ENCODE data around the gene NEK10.

The NEK10 gene

DNA sequence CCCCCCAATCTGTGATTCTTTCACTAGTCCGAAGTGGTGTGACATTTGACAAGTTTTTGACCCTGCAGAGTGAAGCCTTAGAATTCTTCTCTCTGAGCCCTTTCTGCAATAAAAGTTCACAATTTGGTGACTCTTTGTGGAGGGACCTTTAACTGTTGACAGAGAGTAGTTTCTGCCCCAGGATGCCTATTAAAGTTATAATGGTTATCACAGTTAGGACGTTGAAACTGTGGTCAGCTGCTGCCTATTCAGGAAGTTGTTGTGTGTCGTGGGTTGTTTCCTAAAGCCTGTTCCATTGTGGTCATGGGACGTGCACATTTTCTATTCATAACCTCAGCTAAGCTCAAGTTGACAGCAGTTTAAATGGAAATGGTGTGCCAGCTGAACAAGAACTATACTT lies 274.5 kb downstream of the NEK10 start:
- DNase-seq = no peak

DNA sequence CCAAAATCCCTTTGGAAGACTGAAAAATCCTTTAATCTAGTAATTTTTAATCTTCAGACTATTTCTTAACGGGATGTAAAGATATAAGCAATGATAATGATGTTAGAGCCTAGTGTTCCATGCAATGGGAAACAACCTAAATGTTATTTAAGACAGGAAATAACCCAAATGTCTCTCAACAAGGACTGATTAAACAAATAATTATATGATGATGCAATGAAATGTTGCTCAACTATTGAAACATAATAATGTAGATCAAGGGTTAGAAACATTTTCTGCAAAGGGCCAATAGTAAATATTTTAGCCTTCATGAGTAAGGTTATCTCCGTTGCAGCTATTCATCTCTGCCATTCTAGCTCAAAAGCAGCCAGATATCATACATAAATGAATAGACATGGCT lies 275.4 kb downstream of the NEK10 start:
- DNase-seq = no peak

DNA sequence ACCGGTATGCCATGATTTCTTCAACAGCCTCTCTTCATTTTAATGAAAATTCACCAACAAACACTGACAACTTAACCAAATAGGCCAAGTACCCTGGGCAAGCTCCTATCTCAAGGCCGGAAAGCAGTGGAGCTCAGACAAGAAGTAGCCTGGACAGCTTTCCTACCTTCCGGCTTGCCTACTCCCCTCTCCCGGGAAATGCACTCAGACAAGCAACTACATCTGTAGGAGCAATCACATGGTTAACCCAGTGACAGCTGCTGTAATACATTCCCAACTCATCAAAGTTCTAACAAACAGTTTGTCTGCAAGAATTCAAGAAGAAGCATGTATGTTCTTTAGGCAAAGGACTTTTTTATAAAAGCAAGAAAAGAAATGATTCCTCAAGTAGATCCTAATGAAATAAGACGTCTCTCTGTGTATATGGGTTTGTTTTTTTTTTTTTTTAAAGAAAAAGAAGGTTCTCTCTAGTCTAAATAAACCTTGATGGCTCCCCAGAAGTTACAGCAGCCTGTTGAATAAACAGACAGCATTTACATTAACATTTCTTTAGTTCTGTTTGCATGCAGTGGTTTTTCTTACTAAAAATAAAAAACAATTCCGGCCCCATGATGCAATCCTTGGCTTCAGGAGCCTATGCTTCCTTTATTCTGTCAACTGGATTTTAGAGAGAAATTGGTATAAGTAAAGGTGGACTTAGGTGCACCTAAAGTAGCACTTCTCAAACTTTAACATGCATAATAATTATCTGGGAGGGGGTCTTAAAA lies 278.7 kb downstream of the NEK10 start:
- DNase-seq = no peak

DNA sequence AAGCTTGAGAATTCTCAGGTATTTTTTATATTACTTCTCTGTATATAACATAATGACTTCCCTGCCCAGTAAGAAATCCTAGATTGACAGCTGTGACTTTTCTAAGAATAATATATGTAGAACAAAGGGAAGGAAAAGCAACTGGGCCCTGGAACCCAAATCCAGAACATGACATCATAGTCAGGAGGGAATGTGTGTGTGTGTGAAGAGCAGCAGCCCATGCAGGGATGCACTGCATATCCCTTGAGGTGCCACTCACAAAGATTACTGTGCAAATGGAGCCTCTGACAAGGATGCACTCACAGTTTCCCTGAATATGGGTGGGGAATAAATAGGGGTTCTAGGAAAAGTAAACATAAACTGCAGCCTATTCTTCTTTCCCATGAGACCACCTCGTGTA lies 279.5 kb downstream of the NEK10 start:
- DNase-seq = no peak

DNA sequence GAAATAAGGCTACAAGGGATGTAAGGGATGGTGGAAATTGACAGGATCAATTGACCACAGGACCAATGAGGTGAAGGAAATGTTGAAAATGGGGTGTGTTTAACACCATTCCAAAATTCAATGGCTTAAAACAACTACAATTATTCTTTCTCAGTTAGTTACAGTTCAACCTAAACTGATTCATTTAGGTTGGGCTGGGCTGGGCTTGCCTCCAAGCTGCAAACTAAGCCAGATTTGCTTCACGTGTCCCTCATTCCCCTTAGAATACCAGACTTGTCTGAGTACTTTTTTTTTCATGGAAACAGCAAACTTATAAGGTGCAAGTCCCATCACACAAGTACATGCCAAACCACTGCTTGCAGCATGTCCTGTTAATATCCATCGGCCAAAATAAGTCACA lies 280.1 kb downstream of the NEK10 start:
- DNase-seq = no peak

DNA sequence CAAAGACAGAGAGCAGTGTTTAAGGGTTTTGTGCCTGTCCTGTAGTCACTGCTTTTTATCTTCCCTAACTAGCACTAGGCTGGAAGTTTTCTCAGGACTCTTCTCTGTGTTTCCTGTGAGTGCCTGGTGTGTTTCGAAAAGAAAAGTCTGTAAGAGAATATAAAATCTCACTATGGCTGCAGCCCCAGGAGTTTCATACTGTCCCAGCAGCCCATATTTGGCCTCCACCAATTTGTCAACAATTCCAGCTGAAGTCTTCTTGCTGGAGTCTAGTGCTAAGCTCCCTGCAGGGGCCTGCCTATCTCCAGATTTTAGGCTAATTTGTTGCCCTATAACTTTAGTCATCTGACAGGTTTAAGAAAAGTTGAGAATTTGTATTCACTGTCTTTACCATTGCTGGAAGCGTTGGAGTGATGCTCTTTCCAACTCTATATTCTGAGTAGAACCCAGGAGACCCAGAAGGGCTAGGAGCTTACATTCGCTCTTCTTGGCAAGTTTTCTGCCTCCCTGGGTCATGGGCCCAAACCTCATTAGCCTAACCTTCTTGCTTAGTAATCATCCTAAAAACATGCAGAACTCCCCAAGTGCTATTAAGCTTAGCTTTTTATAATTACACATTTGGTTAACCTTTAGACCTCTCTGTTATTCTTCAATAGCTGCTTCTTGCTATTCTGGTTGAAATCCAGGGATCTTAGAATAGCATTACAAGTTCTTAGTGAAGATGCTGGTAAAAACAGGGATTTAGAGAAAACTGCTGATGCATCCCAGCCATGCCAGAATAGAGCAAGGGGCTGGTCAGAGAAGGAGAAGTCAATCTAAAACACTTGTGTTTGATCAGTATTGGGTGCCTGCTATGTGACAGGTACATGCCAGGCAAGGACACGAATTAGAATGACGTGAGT lies 283.1 kb downstream of the NEK10 start:
- DNase-seq = no peak

DNA sequence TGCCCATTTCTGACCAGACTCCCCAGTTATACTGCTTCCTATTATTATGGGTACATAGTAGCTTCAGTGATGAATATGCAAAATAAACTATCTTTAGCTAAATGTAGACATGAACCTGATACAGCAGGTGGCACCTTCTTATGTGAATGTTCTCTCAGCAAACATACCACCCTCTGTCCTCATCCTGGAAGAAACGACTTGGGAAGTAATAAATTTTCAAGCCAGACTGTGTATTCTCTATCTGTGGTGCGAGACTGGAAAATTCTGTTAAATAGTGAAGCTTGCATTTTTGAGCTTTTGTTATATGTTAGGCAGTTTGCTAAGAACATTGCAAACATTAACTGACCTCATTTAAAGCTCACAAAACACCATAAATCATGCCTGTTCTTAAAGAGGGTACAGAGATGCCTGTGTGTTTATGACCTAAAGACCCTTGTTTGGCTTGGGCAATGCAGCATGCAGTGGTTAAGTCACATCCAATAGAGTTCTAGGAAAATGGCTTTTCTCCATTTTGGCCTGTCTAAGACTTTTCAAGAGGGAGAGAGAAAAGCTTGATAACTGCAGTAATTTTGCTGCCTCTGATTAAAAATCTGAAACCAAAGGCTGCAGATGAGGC lies 287.1 kb downstream of the NEK10 start:
- DNase-seq = no peak

DNA sequence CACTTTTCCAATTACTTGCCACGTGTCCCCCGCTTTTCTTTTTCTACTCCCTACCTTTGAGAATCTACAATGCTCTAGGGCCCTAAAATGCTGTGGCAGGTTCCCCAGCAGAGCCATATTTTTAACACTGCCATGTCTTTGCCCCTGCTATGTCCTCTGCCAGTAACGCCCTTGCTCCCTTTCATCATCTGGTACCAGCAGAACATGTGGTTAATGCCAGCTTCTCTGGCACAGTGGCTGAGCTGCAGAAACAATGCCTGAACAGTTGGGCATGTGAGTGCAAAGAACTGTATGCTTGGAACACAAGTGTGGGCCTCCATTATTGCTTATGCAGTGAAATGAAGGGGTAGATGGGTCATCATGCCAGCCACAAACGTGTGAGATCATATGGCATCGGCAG lies 287.6 kb downstream of the NEK10 start:
- no peak for DNase-seq

DNA sequence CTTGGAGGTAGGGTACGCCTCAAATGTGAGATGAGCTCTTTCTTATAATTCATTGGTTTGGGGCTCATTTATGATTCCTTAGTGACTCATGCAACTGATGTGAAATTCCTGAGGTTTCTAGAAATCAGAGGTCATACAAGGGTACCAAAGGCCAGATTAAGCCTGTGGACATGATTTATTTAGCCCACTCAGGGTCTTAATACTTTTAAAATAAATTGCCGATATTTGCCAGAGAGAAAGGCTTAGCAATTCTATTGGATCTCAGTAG lies 289.0 kb downstream of the NEK10 start:
- DNase-seq = no peak

DNA sequence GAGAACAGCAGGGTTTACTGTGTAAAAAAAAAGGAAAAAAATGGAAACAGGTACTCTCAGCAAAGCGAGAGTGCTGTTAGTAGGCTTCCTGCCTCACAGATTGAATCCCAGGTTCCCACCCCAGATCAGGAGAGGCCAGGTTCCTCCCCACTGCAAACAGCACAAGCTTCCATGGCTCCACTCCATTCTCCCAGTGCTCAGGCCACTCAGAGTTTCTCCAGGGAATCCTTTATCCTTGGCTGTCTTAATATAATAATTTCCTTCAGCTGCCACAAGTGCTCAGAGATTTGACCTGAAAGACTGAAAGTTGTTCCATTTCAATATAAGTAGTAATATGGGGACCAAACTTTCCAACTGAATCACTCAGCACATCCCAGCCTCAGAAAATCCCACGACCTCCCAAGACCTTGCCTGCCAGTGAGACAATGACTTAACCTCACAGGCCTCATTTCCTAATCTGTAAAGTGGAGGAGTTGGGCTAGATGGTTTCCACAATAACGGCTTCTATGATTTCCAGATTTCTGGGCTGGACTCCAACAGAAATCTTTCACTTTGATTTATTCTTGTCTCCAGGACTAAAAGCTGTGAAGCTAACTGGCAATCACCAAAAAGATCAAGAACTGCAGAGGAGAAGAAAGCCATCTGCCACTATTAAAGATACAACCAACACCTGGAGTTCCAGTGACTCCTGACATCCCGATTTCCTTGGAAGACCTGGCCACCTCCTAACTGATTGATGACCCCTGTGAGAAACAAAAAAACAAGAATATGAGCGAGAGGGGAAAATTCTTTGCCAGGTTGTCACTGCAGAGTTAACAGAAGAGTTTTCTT lies 289.5 kb downstream of the NEK10 start:
- DNase-seq = no peak

DNA sequence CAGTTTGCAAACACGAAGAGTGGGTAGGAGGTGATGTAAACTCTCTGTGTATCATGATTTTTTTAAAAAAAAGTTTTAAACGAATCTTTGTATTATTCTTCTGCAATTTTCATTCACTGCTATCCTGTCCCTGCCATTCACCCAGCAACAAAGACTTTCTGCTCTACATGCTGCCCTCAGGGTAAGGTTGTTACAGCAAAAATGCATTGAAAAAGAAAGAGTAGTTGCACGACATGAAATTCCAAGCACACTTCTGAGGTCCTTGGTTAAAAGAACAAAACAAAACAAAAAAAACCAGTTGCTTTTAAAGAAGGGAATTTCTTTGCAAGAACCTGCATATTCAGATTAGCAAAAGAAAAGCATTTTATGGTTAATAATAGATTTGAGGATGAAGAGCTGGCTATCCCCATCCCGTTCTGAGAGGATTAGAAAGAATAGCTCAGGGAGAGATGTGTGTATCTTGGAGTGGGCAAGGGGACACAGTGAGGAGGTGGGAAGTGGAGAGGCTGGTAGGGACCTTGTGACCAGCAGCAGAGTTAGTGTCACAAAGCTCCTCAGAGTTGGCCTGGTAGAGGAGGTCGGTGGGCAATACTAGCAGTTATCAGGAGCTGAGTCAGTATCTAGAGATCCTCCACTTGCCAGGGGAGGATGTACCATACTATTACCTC lies 290.8 kb downstream of the NEK10 start:
- DNase-seq = no peak

DNA sequence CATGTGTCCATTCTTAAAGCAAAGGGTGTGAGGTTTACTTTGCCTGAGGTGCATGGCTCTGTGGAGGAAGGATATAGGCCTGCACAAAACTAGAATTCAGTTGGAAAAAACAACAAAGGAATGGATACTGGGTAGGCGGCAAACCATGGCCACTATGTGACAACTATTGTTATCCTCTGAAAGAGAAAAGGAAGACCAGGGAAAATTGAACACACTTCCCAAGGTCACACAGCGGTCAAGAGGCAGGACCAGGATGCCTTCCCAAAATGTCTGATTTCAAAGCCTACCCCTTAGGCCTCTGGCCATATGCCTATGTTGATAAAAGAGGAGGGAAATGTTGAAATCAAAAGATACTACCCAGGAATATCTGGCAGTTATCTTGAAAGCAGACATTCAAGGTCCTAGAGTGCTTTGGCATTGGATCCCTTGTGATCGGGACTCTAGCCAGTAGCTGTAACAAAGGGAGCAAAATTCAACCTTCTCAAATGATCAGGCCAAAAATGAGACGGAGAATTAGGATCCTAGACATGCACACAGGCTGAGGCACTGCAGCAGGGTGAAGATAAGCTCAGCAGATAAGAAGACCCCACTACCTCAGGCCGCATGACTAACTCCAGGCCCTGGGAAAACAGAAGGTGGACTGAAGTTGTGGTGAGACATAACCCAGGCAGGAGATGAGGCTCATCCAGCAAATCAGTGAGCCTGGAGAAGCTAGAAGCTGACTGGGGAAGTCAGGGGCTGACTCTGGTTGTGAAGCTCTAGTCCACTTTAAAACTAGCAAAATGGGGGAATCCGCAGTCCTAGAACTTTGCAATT lies 292.2 kb downstream of the NEK10 start:
- DNase-seq = no peak

DNA sequence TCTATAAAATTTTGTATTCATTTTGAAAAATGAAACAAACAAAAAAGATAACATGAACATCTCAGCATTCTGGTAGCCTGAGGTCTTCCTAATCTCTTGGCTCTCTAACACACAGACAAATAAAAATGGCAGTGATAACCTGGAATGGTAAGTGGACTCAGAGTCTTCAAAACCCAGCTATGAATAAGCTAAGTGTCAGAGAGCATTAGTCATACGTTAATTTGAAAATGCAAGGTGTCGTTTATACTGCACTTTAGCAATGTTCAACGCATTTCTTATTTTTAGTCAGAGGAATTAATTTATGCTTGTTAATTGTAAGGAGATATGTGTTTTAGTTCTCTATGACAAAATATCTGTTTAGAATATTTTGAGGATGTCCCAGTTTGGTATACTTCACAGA lies 294.3 kb downstream of the NEK10 start:
- no peak for DNase-seq

DNA sequence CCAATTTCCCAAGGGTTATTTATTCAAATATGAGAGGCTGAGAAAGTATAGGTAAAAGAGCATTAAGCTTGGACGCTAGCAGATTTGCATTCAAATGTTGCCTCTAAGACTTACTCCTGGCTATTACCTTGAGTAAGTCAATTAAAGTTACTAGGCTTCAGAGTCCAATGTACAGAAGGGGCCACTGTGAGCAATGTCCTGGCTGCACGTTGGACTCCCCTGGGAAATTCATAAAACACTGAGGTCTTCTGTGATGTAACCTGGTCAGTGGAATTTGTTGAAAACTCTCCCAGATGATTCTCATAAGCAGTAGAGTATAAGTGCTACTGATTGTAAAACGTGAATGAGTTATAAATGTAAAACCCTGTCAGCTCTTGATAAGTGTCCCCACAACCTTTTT lies 295.3 kb downstream of the NEK10 start:
- no peak for DNase-seq

DNA sequence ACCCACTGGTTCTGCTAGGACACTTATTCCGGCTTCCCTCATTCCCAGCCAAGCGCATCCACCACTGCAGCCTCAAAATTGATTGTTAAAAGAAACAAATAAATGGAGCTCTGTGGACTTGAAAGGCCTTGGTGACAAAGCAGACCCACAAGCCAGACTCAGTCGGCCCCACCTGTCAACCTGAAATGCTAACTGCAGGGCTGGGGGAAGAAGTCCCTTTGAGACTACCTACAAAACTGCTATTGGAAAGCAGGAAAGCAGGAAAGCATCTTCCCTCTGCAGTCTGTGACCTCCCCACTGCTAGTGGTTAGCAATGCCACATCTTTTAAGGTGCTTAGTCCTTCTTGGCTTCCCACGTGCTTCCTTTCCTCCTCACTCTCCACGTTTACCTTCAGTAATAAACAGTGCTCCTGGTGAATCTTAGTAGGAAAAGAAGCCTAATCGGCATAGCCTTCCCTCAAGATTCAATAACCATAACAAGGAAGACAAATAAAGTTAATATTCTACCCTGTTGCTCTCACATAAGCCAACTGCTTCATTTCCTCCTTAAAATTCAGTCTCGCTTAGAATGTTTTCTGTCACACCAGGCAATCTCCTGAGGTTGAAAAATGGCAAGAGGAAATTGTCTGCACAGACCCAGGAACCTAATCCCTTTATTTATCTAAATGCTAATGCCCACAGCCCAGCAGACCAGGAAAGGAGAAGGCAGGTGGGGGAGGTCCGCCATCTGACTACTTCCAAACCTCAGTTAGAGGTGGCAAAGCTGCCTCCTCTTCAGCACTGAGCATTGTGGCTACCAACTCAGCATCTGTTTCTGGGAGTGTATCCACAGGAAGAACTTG lies 296.2 kb downstream of the NEK10 start:
- DNase-seq = no peak

DNA sequence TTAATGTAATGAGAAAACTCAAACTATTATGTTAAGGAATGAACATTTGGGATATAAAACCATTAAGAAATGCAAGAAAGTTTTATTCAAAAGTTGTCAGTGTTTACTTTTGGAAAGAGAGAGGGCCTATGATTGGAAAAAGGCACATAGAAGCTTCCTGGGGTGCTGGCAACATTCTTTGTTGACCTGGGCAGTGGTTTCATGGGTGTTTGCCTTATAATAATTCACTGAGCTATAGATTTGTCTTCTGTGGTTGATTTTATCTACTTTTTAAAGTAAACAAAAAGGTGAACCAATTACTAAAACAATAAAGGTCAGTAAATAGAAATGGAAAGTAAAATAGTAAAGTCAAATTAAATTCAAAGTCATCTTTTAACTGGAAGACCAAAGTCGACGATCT lies 308.8 kb downstream of the NEK10 start:
- DNase-seq = no peak

Measured in NCI-H226 (cell line).